Measurements from ENCODE around the gene ASGR1. TPM values are rescaled to one million over a fixed set of nuclear protein-coding genes. Genes with fewer than 3 reads are reported as not detected.
A peak's percentile ranks its signal among the peaks of the same experiment; 100 is the strongest.

ASGR1 gene
- total and polyA plus RNA-seq, 9 donors = 0.20 to 3.3 (median 1.0) TPM

DNA sequence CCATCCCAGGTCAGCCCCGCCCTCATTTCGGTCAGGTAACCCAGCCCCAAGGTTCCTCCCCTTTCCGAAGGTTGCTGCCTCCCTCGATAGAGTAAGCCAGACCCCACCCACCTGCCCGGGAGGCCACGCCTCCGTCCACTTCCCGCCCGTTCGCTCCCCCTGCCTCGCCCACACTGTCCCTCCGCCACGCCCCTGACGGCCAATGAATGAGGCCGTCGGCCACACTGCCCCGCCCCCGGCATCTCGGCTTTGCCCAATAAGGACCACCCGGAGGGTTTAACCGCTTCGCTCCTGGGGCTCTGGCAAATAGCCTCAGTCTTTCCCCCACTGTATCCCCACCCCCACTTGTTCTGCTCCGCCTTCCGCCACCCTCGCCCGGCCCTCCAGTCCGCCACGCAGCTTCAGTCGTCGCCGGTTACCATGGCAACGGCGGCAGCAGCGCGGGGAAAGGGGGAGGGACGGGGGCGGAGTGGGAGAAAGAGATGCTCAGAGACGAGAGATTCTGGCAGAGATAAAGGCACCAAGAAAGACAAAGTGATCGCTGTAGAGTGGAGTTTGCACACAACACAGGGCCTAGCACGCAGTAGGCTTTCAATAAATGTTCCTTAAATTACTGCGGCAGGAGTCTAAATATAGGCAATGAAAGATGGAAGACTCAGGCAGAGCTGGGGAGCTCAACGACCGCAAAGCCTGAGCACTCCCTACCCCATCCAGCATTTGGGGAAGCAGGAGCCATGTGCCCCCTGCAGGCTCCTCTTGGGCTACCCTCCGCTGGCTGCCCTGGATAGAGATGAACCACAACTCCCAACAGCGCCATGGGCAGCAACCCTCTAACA lies 35.3 kb upstream of the ASGR1 start:
- intact Hi-C loops (cut with DNase I) = no loop called here
- TF ChIP-seq, protein P1, sequence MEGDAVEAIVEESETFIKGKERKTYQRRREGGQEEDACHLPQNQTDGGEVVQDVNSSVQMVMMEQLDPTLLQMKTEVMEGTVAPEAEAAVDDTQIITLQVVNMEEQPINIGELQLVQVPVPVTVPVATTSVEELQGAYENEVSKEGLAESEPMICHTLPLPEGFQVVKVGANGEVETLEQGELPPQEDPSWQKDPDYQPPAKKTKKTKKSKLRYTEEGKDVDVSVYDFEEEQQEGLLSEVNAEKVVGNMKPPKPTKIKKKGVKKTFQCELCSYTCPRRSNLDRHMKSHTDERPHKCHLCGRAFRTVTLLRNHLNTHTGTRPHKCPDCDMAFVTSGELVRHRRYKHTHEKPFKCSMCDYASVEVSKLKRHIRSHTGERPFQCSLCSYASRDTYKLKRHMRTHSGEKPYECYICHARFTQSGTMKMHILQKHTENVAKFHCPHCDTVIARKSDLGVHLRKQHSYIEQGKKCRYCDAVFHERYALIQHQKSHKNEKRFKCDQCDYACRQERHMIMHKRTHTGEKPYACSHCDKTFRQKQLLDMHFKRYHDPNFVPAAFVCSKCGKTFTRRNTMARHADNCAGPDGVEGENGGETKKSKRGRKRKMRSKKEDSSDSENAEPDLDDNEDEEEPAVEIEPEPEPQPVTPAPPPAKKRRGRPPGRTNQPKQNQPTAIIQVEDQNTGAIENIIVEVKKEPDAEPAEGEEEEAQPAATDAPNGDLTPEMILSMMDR (IDR thresholded peaks at IDR 0.05) = peak in 2 of 3 donors; percentile 53 to 57
- TF ChIP-seq EP300 (IDR thresholded peaks at IDR 0.05) (peak; percentile 14), POLR2A (IDR thresholded peaks at IDR 0.05) (no peak)
- 0 to 1% (median 1%) methylated on average over 40 to 45 of the region's 45 CpGs for WGBS, 3 donors

DNA sequence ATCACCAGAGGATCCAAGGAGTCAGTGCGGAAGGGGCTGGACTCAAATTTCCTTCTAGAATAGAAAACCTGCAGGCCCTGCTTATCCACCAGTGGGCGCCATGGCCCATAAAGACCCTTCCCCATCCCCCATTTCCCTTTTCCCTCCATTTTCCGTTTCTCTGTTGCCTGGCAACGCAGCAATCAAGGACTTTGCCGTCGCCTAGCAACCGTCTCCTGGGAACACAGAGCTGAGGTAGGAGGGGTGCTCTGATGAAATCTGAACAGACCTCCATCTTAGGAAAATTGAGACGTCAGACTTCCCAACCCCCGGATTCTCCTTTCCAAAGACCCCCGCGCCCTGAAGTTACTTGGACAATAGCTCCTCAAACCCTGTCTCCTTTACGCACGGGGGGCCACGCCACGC lies 34.7 kb upstream of the ASGR1 start:
- Histone ChIP-seq H3K27me3 (no peaks in the 10 kb centered on the region), H3K4me3 (peak overlapping the region; percentile 56), H3K36me3 (no peaks in the 10 kb centered on the region), H3K4me1 (ENCODE audit: insufficient read depth) (peaks cover 16% of the 10 kb centered on the region), H3K27ac (peak overlapping the region in 1 of 2 donors; percentile 54), H3K9me3 (no peaks in the 10 kb centered on the region)
- 4 to 5% (median 4%) methylated on average over 15 of the region's 15 CpGs for WGBS, 3 donors
- DNase-seq = peak in 3 of 5 donors; percentile 75 to 93 (median 85)
- TF ChIP-seq POLR2A (IDR thresholded peaks at IDR 0.05) = peak; percentile 28
- no peak for TF ChIP-seq EP300 (IDR thresholded peaks at IDR 0.05)
- TF ChIP-seq, protein P1 (IDR thresholded peaks at IDR 0.05) = peak in 1 of 3 donors; percentile 43
- intact Hi-C loops (cut with DNase I) = no loop called here

More for the DNA sequence above, 35.3 kb upstream of the ASGR1 start:
- Histone ChIP-seq H3K4me1 (ENCODE audit: insufficient read depth) (peaks cover 20% of the 10 kb centered on the region), H3K4me3 (peak overlapping the region; percentile 56), H3K27ac (peak overlapping the region in 1 of 2 donors; percentile 54), H3K9me3 (no peaks in the 10 kb centered on the region), H3K27me3 (no peaks in the 10 kb centered on the region), H3K36me3 (no peaks in the 10 kb centered on the region)
- DNase-seq = peak; percentile 98 to 99 (median 99)

DNA sequence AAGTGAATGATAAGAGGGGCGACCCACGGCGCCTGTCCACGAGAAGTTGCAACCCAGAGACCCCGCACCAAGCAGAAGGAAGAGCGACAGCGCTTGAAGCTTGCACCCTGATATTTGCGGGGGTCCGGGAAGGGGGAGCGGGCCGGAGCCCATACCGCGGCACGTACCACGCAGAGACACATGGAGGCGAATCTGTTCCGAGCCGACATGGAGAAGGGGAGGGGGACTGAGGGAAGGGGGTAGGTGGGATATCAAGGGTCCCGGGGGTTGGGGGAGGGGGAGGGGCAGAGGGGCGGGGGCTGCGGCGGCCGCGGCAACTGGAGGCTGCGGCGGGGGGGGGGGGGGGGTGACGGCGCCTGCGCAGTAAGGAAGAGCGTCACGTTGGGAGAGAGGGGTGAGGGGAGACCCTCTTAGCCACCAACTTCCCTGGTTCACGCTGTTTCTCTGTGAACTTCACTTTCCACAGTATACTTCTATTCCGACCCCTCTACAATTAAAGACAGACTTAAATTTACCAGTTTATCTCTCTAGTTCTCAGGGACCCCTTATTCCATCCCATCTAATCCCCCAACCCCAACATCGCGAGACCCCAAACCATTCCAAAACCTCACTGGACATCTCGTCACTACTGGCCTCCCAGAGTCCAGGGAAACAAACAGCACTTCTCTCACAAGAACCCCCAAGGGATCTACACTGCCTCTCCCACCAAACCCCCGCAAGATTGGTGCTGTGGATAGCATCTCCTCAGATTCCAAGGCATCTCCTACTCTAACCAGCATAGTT lies 32.5 kb upstream of the ASGR1 start:
- H3K27me3 ChIP-seq = no peaks in the 10 kb centered on the region
- peak in 2 of 5 donors; percentile 35 to 42 for DNase-seq
- no peaks in the 10 kb centered on the region for H3K36me3 ChIP-seq
- peaks cover 14% of the 10 kb centered on the region for H3K4me1 ChIP-seq (ENCODE audit: insufficient read depth)
- no peaks in the 10 kb centered on the region for H3K9me3 ChIP-seq
- WGBS, 3 donors = 11 to 23% (median 18%) methylated on average over 32 to 37 of the region's 37 CpGs
- no peak overlapping the region for H3K27ac ChIP-seq
- no peak overlapping the region for H3K4me3 ChIP-seq
- TF ChIP-seq EP300 (IDR thresholded peaks at IDR 0.05) = no peak
- TF ChIP-seq, protein P1 (IDR thresholded peaks at IDR 0.05) = no peak
- no peak for TF ChIP-seq POLR2A (IDR thresholded peaks at IDR 0.05)
- intact Hi-C loops (cut with DNase I) = no loop called here

DNA sequence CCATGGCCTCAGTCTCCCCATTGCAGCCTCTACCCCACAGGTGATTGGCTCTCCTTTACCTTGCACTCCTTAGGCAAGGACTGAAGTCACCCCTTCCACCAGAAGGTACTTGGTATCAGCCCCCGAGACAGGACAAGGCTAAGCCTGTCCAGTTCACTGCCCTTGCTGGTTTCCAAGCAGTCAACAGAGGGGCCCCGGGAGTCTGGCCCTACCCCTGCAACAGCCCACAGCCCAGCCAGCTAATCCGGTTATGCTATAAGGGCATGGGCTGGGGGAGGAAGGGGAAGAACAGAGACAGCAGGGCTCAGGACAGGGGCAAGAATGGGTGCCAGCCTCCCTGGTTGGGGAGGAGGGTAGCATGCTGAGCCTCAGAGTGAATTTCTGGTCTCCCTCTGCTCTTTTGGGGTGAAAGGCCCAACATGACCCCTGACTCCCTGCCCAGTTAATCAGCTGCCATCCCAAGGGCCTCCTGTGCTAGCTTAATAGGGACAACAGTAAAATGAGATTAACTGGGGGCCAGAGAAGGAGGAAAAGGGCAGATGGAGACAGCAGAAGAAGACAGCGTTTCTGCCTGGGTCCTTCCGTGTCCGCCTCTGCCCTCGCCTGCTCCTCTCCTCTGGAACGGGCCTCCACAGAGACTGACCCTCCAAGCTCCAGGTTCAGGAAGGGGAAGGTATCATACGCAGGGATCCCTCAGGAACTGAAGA lies 29.7 kb upstream of the ASGR1 start:
- DNase-seq = peak in 2 of 5 donors; percentile 31 to 36
- Histone ChIP-seq H3K27me3 (no peaks in the 10 kb centered on the region), H3K27ac (no peak overlapping the region), H3K4me3 (no peak overlapping the region), H3K36me3 (no peaks in the 10 kb centered on the region), H3K4me1 (ENCODE audit: insufficient read depth) (peaks cover 15% of the 10 kb centered on the region), H3K9me3 (no peaks in the 10 kb centered on the region)
- WGBS, 3 donors = 77 to 85% (median 82%) methylated on average over 9 of the region's 9 CpGs
- TF ChIP-seq, protein P1 (IDR thresholded peaks at IDR 0.05) = no peak
- TF ChIP-seq POLR2A (IDR thresholded peaks at IDR 0.05) = no peak
- TF ChIP-seq EP300 (IDR thresholded peaks at IDR 0.05) = no peak
- intact Hi-C loops (cut with DNase I) = no loop called here
